GM12878 (cell line): Measurements from ENCODE around the gene GCSAML. TPM values are rescaled to one million over a fixed set of nuclear protein-coding genes. Genes with fewer than 3 reads are reported as not detected.

Experiments
- ATAC-seq: fragments of 200-7000 bp; cut with Tn5 transposase; 3 replicates; pipeline ENCODE4 v1.9.1; 2020; ENCODE audit warnings: mild to moderate bottlenecking, moderate library complexity
- BruUV-seq: library from RNA; stranded (reverse); fragments of 400-500 nt; replicated peaks from 2 replicates; lab custom pipeline; 2021; lab: Mats Ljungman, UMichigan
- CTCF ChIA-PET: fragments of 300-600 bp; sonication (Branson Sonifier 250); formaldehyde crosslinking; extraction: SDS; loops from one replicate; lab custom pipeline; 2021; ENCODE audit warnings: inconsistent platforms; lab: Yijun Ruan, JAX
- POLR2A ChIA-PET: fragments of 350-600 bp; formaldehyde crosslinking; extraction: SDS; loops from one replicate; lab custom pipeline; 2021; ENCODE audit warnings: inconsistent platforms; lab: Charles Lee
- RAD21 ChIA-PET: fragments of 300-600 bp; sonication (Branson Sonifier 250); formaldehyde crosslinking; loops from one replicate; lab custom pipeline; 2023; ENCODE audit warnings: antibody characterized with exemption; ENCODE audit not compliant: unreplicated experiment; lab: Charles Lee
- SMC1A ChIA-PET: fragments of 300-600 bp; sonication (Branson Sonifier 250); formaldehyde crosslinking; loops from one replicate; lab custom pipeline; 2023; ENCODE audit not compliant: unreplicated experiment, uncharacterized antibody; lab: Charles Lee
- DNase-seq: peaks from one replicate; pipeline ENCODE4 v3.0.0-alpha.2; 2011; ENCODE audit warnings: low read depth, low spot score
- FAIRE-seq: peaks from 3 replicates; lab custom pipeline; 2011; peaks lifted over from hg19 to GRCh38; lab: Jason Lieb, UNC
- H2AFZ ChIP-seq: 2 replicates; pipeline ENCODE4 v1.6.0; 2011; ENCODE audit warnings: low read depth, low read length, control low read depth; ENCODE audit not compliant: control insufficient read depth
- H3K27ac ChIP-seq: 2 replicates; pipeline ENCODE4 v1.5.1; 2011; ENCODE audit warnings: control low read depth; ENCODE audit not compliant: control insufficient read depth, insufficient read depth
- H3K27me3 ChIP-seq, 2 experiments: replicated peaks in 1 of 2; 2 replicates each; pipeline versions ENCODE4 v1.6.0 to v1.6.1; 2011; ENCODE audit warnings: low read length in 1 of 2; ENCODE audit not compliant: control insufficient read depth in 2 of 2, insufficient read depth in 2 of 2
- H3K36me3 ChIP-seq, 2 experiments: 2 replicates each; pipeline ENCODE4 v1.5.1; 2011; ENCODE audit warnings: low read length in 1 of 2; ENCODE audit not compliant: control insufficient read depth in 2 of 2, insufficient read depth in 2 of 2
- H3K4me1 ChIP-seq: 2 replicates; pipeline ENCODE4 v1.6.1; 2011; ENCODE audit warnings: mild to moderate bottlenecking, low read length, moderate library complexity, mixed read lengths; ENCODE audit not compliant: control insufficient read depth, insufficient read depth
- H3K4me2 ChIP-seq: 2 replicates; pipeline ENCODE4 v1.6.0; 2011; ENCODE audit warnings: control low read depth; ENCODE audit not compliant: control insufficient read depth, insufficient read depth
- H3K4me3 ChIP-seq: fragments of 200-600 bp; sonication (generic); 2 replicates; pipeline ENCODE4 v1.5.1; 2016
- H3K79me2 ChIP-seq: 2 replicates; pipeline ENCODE4 v1.6.0; 2011; ENCODE audit warnings: low read length; ENCODE audit not compliant: control insufficient read depth, insufficient read depth
- H3K9ac ChIP-seq: 2 replicates; pipeline ENCODE4 v1.8.0; 2011; ENCODE audit warnings: low read length, control low read depth, mixed read lengths; ENCODE audit not compliant: control insufficient read depth, insufficient read depth
- H3K9me3 ChIP-seq: replicated peaks from 3 replicates; pipeline ENCODE4 v1.5.1; 2011; ENCODE audit warnings: mild to moderate bottlenecking, low read length; ENCODE audit not compliant: control insufficient read depth, insufficient read depth
- H4K20me1 ChIP-seq: 2 replicates; pipeline ENCODE4 v1.6.0; 2011; ENCODE audit not compliant: control insufficient read depth, insufficient read depth
- EED ChIP-seq: sonication (generic); IDR thresholded peaks from 2 replicates; pipeline ENCODE4 v1.6.1; 2016; ENCODE audit warnings: antibody characterized with exemption, low read depth
- EGR1 ChIP-seq, 2 experiments: IDR thresholded peaks; 1 replicate in 1 of 2; 2 replicates in 1 of 2; pipeline ENCODE4 v1.6.1; 2011 to 2012; ENCODE audit warnings: low read depth in 2 of 2, low read length in 2 of 2, borderline replicate concordance in 1 of 2, mild to moderate bottlenecking in 1 of 2, moderate library complexity in 1 of 2
- ETV6 ChIP-seq, 2 experiments: fragments of 450-650 bp in 1 of 2; IDR thresholded peaks in 1 of 2; conservative IDR thresholded peaks in 1 of 2; 2 replicates each; pipeline ENCODE4 v1.6.1; 2014; ENCODE audit warnings: antibody characterized with exemption in 1 of 2, borderline replicate concordance in 1 of 2, low read depth in 1 of 2, mild to moderate bottlenecking in 1 of 2, moderate library complexity in 1 of 2
- FOXK2 ChIP-seq: fragments of 450-650 bp; IDR thresholded peaks from 2 replicates; pipeline ENCODE4 v1.6.1; 2017; ENCODE audit warnings: mild to moderate bottlenecking, moderate library complexity
- LARP7 ChIP-seq: fragments of 450-650 bp; IDR thresholded peaks from 2 replicates; pipeline ENCODE4 v1.6.1; 2017; ENCODE audit warnings: mild to moderate bottlenecking
- STAT1 ChIP-seq: fragments of 450-650 bp; conservative IDR thresholded peaks from 2 replicates; pipeline ENCODE4 v1.6.1; 2014; ENCODE audit warnings: antibody characterized with exemption, mild to moderate bottlenecking
- WRNIP1 ChIP-seq: IDR thresholded peaks from 2 replicates; pipeline ENCODE4 v1.6.1; 2011; ENCODE audit warnings: low read depth, low read length, improper control_type of control experiment, borderline replicate concordance
- ZNF384 ChIP-seq: IDR thresholded peaks from 2 replicates; pipeline ENCODE4 v1.6.1; 2012; ENCODE audit warnings: low read depth, mild to moderate bottlenecking, low read length, improper control_type of control experiment, borderline replicate concordance
- WGBS: methylation state at CpG from one replicate; pipeline ENCODE4 v1.1.6; 2016; ENCODE audit warnings: low lambda C conversion rate; ENCODE audit not compliant: insufficient replicate concordance, insufficient coverage; ENCODE audit errors: missing lambda C conversion rate; 5-methylcytosine and 5-hydroxymethylcytosine counted together
- in situ Hi-C: fragments of 300-500 bp; cut with MboI; formaldehyde crosslinking; loops from 9 replicates; pipeline ENCODE4 v1.14.3; 2018; ENCODE audit warnings: mixed read lengths
- intact Hi-C: fragments of 100-400 bp; cut with micrococcal nuclease; formaldehyde crosslinking; loops from one replicate; pipeline ENCODE4 v1.14.2; 2022; ENCODE audit not compliant: unreplicated experiment
- polyA plus RNA-seq, 11 experiments: library from polyadenylated mRNA; depleted of rRNA in 4 of 11; unstranded in 6 of 11; stranded (reverse) in 5 of 11; fragments of >200 nt; fragmentation: Nextera tagmentation in 4 of 11; fragmentation: Illumina TruSeq in 1 of 11; extraction: Ambion mirVana in 4 of 11; extraction: Trizol in 1 of 11; gene quantifications; 1 replicate in 1 of 11; 2 replicates in 10 of 11; pipeline versions ENCODE4 v1.2.1 to v1.2.3, GENCODE V29; 2011 to 2016; ENCODE audit warnings: inconsistent platforms in 2 of 11, missing spikeins in 2 of 11, low read depth in 1 of 11
- total RNA-seq, 4 experiments: library from RNA; depleted of rRNA in 3 of 4; stranded (reverse); fragments of >200 nt in 3 of 4; fragmentation: Illumina TruSeq in 1 of 4; extraction: Trizol in 1 of 4; gene quantifications; 2 replicates each; pipeline versions ENCODE4 v1.2.1 to v1.2.3, GENCODE V29; 2013 to 2021
- TF ChIP-seq, protein P1 (sequence below): fragments of 450-650 bp; IDR thresholded peaks from 2 replicates; pipeline ENCODE4 v1.6.1; 2018; ENCODE audit warnings: mild to moderate bottlenecking, low read depth, moderate library complexity; ENCODE audit not compliant: partially characterized antibody
- TF ChIP-seq, protein P2 (sequence below): fragments of 150-350 bp; IDR thresholded peaks from 2 replicates; pipeline ENCODE4 v1.6.1; 2014; ENCODE audit warnings: mild to moderate bottlenecking, low read depth, low read length

GCSAML gene
- total and polyA plus RNA-seq, 10 of the 15 experiments (the other 5 are each of a cell fraction or from before 2014, with no cell fraction given): 0.03 TPM; not detected in 9

DNA sequence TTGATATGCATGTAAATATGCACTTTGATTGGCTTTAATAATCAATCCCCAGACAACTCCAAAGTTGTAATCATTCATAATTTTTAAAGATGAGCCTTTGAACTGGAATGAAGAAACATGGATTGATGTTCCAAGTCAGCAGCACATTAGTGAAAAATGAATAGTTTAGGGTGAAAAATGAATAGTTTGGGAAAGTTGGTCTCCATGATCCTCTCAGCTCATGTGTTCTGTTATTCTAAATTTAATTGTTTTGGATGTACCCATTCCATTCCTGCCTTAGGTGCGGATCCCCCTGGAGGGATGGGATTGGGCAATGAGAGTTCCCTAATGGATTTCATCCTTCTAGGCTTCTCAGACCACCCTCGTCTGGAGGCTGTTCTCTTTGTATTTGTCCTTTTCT is 56.4 kb downstream of the GCSAML start, which contains the start of gene OR2G3:
Gene OR2G3, plus strand, starts transcription at position 301 of the 400 bp plus-strand sequence. Its CDS starts 0 bp downstream, at position 301.
- no peaks in the 10 kb centered on the region for H3K79me2 ChIP-seq
- H3K4me2 ChIP-seq: no peak within 1 kb of the TSS
- H3K36me3 ChIP-seq: no peaks in the 10 kb centered on the region
- in situ Hi-C loops: no loop called here
- H3K27ac ChIP-seq: no peak within 1 kb of the TSS
- H3K4me1 ChIP-seq: no peaks in the 10 kb centered on the region
- no peaks in the 10 kb centered on the region for H3K9me3 ChIP-seq
- BruUV-seq: no TSS peak
- POLR2A ChIA-PET: no interaction called here
- DNase-seq (no peak), FAIRE-seq (no peak), ATAC-seq (no peak)
- H3K4me3 ChIP-seq: no peak within 1 kb of the TSS
- intact Hi-C loops: no loop called here
- CTCF ChIA-PET: no interaction called here
- no peak within 1 kb of the TSS for H3K9ac ChIP-seq
- SMC1A ChIA-PET: no interaction called here
- H4K20me1 ChIP-seq: no peaks in the 10 kb centered on the region
- 0% methylated on average over 2 of the region's 2 CpGs for WGBS
- RAD21 ChIA-PET: no interaction called here
- no peak within 1 kb of the TSS for H2AFZ ChIP-seq
- TF ChIP-seq ETV6 (conservative IDR thresholded peaks at IDR 0.05 in 1 of 2, IDR thresholded peaks at IDR 0.05 in 1 of 2; ENCODE audit: borderline replicate concordance in 1 of 2, low read depth in 1 of 2): no peak
- H3K27me3 ChIP-seq: no peaks in the 10 kb centered on the region

DNA sequence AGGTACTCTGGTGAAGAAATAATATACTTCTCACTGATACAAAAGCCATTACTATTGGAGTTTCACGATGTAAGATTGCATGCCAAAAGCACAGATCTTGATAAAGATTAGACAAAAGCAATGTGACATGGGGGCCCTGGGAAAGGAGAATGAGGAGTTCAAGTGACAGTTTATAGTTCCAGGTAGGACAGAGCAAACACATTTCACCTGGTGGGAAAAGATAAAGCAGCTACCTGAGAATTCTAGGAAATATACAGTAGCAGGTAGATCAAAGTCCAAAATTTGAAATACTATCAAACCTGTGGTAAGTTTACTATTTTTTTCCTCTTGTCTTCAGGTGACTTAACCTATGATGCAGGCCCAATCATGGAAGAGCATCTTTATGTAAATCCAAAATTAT is 64.5 kb downstream of the GCSAML start:
- no peak overlapping the region for H3K4me2 ChIP-seq
- ChIA-PET SMC1A (no interaction called here), RAD21 (no interaction called here), CTCF (no interaction called here), POLR2A (no interaction called here)
- H3K27ac ChIP-seq: no peak overlapping the region
- H3K36me3 ChIP-seq: no peaks in the 10 kb centered on the region
- no TSS peak for BruUV-seq
- no peaks in the 10 kb centered on the region for H3K27me3 ChIP-seq
- H3K9me3 ChIP-seq: no peaks in the 10 kb centered on the region
- H3K4me1 ChIP-seq: no peaks in the 10 kb centered on the region
- H4K20me1 ChIP-seq: no peaks in the 10 kb centered on the region
- ATAC-seq: no peak
- no peak for FAIRE-seq
- DNase-seq: no peak
- no peaks in the 10 kb centered on the region for H3K79me2 ChIP-seq
- no peak overlapping the region for H3K4me3 ChIP-seq
- no peak overlapping the region for H3K9ac ChIP-seq
- H2AFZ ChIP-seq: no peak overlapping the region
- TF ChIP-seq, protein P1, sequence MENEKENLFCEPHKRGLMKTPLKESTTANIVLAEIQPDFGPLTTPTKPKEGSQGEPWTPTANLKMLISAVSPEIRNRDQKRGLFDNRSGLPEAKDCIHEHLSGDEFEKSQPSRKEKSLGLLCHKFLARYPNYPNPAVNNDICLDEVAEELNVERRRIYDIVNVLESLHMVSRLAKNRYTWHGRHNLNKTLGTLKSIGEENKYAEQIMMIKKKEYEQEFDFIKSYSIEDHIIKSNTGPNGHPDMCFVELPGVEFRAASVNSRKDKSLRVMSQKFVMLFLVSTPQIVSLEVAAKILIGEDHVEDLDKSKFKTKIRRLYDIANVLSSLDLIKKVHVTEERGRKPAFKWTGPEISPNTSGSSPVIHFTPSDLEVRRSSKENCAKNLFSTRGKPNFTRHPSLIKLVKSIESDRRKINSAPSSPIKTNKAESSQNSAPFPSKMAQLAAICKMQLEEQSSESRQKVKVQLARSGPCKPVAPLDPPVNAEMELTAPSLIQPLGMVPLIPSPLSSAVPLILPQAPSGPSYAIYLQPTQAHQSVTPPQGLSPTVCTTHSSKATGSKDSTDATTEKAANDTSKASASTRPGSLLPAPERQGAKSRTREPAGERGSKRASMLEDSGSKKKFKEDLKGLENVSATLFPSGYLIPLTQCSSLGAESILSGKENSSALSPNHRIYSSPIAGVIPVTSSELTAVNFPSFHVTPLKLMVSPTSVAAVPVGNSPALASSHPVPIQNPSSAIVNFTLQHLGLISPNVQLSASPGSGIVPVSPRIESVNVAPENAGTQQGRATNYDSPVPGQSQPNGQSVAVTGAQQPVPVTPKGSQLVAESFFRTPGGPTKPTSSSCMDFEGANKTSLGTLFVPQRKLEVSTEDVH: no peak
- no peak for TF ChIP-seq EGR1 (IDR thresholded peaks at IDR 0.05; ENCODE audit: borderline replicate concordance in 1 of 2, low read depth in 2 of 2, low read length in 2 of 2)
- no peak for TF ChIP-seq FOXK2
- TF ChIP-seq, protein P2, sequence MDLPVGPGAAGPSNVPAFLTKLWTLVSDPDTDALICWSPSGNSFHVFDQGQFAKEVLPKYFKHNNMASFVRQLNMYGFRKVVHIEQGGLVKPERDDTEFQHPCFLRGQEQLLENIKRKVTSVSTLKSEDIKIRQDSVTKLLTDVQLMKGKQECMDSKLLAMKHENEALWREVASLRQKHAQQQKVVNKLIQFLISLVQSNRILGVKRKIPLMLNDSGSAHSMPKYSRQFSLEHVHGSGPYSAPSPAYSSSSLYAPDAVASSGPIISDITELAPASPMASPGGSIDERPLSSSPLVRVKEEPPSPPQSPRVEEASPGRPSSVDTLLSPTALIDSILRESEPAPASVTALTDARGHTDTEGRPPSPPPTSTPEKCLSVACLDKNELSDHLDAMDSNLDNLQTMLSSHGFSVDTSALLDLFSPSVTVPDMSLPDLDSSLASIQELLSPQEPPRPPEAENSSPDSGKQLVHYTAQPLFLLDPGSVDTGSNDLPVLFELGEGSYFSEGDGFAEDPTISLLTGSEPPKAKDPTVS: no peak
- TF ChIP-seq STAT1: no peak
- no peak for TF ChIP-seq WRNIP1
- TF ChIP-seq EED: no peak
- TF ChIP-seq LARP7: no peak
- TF ChIP-seq ZNF384: no peak
- WGBS: 0% methylated on average over 1 of the region's 1 CpG
- intact Hi-C loops (no loop called here), in situ Hi-C loops (no loop called here)
